ENCODE data around the gene CASP10. TPM values are rescaled to one million over a fixed set of nuclear protein-coding genes. Genes with fewer than 3 reads are reported as not detected.

CASP10 gene
- total RNA-seq, 1 donor from 2014 or later = 10.7 TPM

Other genes starting within 250 kb of the CASP10 start
- 25.2 TPM for gene ORC2, start 219.5 kb upstream of the CASP10 start, total RNA-seq
- gene HYCC2, start 111.5 kb upstream of the CASP10 start, total RNA-seq = 31.5 TPM
- gene NDUFB3, start 111.1 kb upstream of the CASP10 start, total RNA-seq = 83.2 TPM
- 282 TPM for gene CFLAR, start 67.0 kb upstream of the CASP10 start, total RNA-seq
- 25.2 TPM for gene CASP8, start 77.4 kb downstream of the CASP10 start, total RNA-seq
- gene FLACC1, start 174.2 kb downstream of the CASP10 start, total RNA-seq = 2.8 TPM